MM.1S (cell line): ENCODE measurements around the gene ASB5.

Source experiments
- DNase-seq: peaks from one replicate; pipeline ENCODE4 v3.0.0-alpha.2; 2015
- H2AFZ ChIP-seq: fragments of 300-600 bp; sonication (generic); 2 replicates; pipeline ENCODE4 v1.6.0; 2016; ENCODE audit warnings: antibody characterized with exemption, low read length
- H3F3A ChIP-seq: fragments of 300-600 bp; sonication (generic); 2 replicates; pipeline ENCODE4 v1.6.1; 2016; ENCODE audit warnings: mild to moderate bottlenecking, antibody characterized with exemption, low read length, moderate library complexity, mixed read lengths; ENCODE audit not compliant: insufficient read depth
- H3K27ac ChIP-seq: fragments of 300-600 bp; sonication (generic); 2 replicates; pipeline ENCODE4 v1.5.1; 2016; ENCODE audit warnings: mild to moderate bottlenecking, low read length
- H3K27me3 ChIP-seq: fragments of 300-600 bp; sonication (generic); replicated peaks from 2 replicates; pipeline ENCODE4 v1.6.0; 2016; ENCODE audit warnings: low read length; ENCODE audit not compliant: insufficient read depth
- H3K36me3 ChIP-seq: fragments of 300-600 bp; sonication (generic); replicated peaks from 2 replicates; pipeline ENCODE4 v1.6.1; 2016; ENCODE audit warnings: mild to moderate bottlenecking, low read length, mixed read lengths; ENCODE audit not compliant: insufficient read depth
- H3K4me1 ChIP-seq: fragments of 300-600 bp; sonication (generic); 2 replicates; pipeline ENCODE4 v1.6.1; 2016; ENCODE audit warnings: low read length, mixed read lengths
- H3K4me2 ChIP-seq: fragments of 300-600 bp; sonication (generic); 2 replicates; pipeline ENCODE4 v1.6.0; 2016; ENCODE audit warnings: low read depth, low read length
- H3K4me3 ChIP-seq: fragments of 300-600 bp; sonication (generic); 2 replicates; pipeline ENCODE4 v1.5.1; 2016; ENCODE audit warnings: low read length, mixed read lengths
- H3K79me2 ChIP-seq: fragments of 300-600 bp; sonication (generic); 2 replicates; pipeline ENCODE4 v1.6.1; 2016; ENCODE audit warnings: mixed run types, low read length, mixed read lengths
- H3K9ac ChIP-seq: fragments of 300-600 bp; sonication (generic); 2 replicates; pipeline ENCODE4 v1.6.1; 2016; ENCODE audit warnings: low read length, mixed read lengths
- H3K9me2 ChIP-seq: fragments of 300-600 bp; sonication (generic); replicated peaks from 2 replicates; pipeline ENCODE4 v1.6.1; 2016; ENCODE audit warnings: mild to moderate bottlenecking, low read length, mixed read lengths; ENCODE audit not compliant: insufficient read depth
- H3K9me3 ChIP-seq: fragments of 300-600 bp; sonication (generic); replicated peaks from 2 replicates; pipeline ENCODE4 v1.6.1; 2016; ENCODE audit warnings: mild to moderate bottlenecking, low read length, mixed read lengths; ENCODE audit not compliant: insufficient read depth
- H4K20me1 ChIP-seq: fragments of 300-600 bp; sonication (generic); 2 replicates; pipeline ENCODE4 v1.6.1; 2016; ENCODE audit warnings: mild to moderate bottlenecking, low read length, moderate library complexity, mixed read lengths; ENCODE audit not compliant: insufficient read depth
- CTCF ChIP-seq: fragments of 300-600 bp; sonication (generic); IDR thresholded peaks from 2 replicates; pipeline ENCODE4 v1.5.1; 2016; ENCODE audit warnings: antibody characterized with exemption, low read length, mixed read lengths
- EZH2 ChIP-seq: fragments of 300-600 bp; sonication (generic); optimal IDR thresholded peaks from 2 replicates; pipeline ENCODE3; 2017; ENCODE audit warnings: low read depth, mild to moderate bottlenecking, antibody characterized with exemption, low read length, mixed read lengths
- EZH2phosphoT487 ChIP-seq: fragments of 300-600 bp; sonication (generic); IDR thresholded peaks from 2 replicates; pipeline ENCODE4 v1.6.1; 2018; ENCODE audit warnings: antibody characterized with exemption, low read length

The ASB5 gene

DNA sequence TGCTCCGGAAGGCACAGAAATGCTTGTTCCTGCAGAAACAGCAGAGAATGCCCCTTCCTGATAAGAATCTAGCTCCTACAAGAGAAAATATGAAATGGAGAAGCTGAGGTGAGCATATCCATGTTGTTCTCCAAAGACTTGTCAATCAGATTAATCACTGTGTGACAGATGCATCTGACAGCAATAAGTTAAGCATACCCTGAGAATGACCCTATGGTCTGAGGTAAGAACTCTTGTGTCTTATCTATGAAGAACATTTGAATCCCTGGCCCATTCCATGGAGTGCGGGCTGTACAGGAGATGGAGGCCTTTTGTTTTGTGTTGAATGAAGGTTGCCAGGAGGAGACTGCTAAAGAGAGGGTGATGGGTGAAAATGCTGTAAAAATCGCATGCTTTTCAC is 21.5 kb upstream of the ASB5 start:
- no peaks in the 10 kb centered on the region for H3K9me3 ChIP-seq
- H3K27ac ChIP-seq: no peak overlapping the region
- H3K4me3 ChIP-seq: no peak overlapping the region
- no peak overlapping the region for H3K9ac ChIP-seq
- no peak for DNase-seq
- no peaks in the 10 kb centered on the region for H3K27me3 ChIP-seq
- H3K79me2 ChIP-seq: no peaks in the 10 kb centered on the region
- TF ChIP-seq CTCF: no peak
- TF ChIP-seq EZH2: no peak
- TF ChIP-seq EZH2phosphoT487: no peak
- no peak overlapping the region for H3K4me2 ChIP-seq
- H3F3A ChIP-seq: no peaks in the 10 kb centered on the region
- H3K36me3 ChIP-seq: no peaks in the 10 kb centered on the region
- no peaks in the 10 kb centered on the region for H3K9me2 ChIP-seq
- no peaks in the 10 kb centered on the region for H4K20me1 ChIP-seq
- no peak overlapping the region for H2AFZ ChIP-seq
- no peaks in the 10 kb centered on the region for H3K4me1 ChIP-seq

DNA sequence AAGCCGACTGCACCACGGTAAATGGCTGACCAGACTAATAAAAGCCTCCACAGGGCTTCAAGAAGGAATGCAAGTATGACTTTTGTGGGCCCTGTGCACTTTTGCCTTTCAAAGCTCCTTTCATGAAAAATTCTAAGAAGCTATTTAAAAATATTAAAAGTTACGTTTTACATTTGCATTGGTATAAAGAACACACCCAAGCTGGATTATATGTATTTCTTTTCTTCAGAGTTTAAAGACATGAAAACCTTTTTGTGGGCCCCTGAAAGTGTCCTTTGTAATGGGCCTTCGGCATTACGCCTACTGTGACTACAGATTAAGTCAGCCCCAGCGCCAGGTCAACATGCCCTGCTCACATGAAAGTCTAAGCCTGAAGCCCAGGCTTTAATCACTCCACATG is 20.5 kb upstream of the ASB5 start:
- Histone ChIP-seq H3K4me3 (no peak overlapping the region), H3K4me2 (no peak overlapping the region), H3K9me3 (no peaks in the 10 kb centered on the region), H4K20me1 (no peaks in the 10 kb centered on the region), H3K9me2 (no peaks in the 10 kb centered on the region), H3K4me1 (no peaks in the 10 kb centered on the region), H3K79me2 (no peaks in the 10 kb centered on the region), H3F3A (no peaks in the 10 kb centered on the region), H3K27me3 (no peaks in the 10 kb centered on the region), H3K36me3 (no peaks in the 10 kb centered on the region), H2AFZ (no peak overlapping the region), H3K27ac (no peak overlapping the region), H3K9ac (no peak overlapping the region)
- DNase-seq: no peak
- no peak for TF ChIP-seq EZH2phosphoT487
- TF ChIP-seq EZH2: no peak
- no peak for TF ChIP-seq CTCF

DNA sequence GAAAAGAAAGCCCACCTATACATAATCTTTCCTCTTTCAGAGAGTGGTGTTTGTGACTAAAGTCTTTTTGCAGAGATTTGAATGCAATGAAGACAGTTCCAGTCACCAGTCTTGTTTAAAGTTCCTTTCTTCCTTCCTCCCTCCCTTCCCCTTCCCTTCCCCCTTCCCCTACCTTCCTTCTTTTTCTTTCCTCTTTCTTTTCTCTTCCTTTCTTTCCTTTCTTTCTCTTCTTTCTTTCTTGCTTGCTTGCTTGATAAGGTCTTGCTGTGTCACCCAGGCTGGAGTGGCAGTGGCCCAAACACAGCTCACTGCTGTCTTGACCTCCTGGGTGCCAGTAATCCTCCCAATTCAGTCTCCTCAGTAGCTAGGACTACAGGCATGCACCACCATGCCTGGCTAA is 19.0 kb upstream of the ASB5 start:
- no peaks in the 10 kb centered on the region for H3K9me2 ChIP-seq
- no peaks in the 10 kb centered on the region for H3F3A ChIP-seq
- H3K36me3 ChIP-seq: no peaks in the 10 kb centered on the region
- no peaks in the 10 kb centered on the region for H4K20me1 ChIP-seq
- H2AFZ ChIP-seq: no peak overlapping the region
- no peaks in the 10 kb centered on the region for H3K9me3 ChIP-seq
- H3K4me2 ChIP-seq: no peak overlapping the region
- no peak overlapping the region for H3K27ac ChIP-seq
- TF ChIP-seq EZH2phosphoT487 (no peak), EZH2 (no peak), CTCF (no peak)
- no peaks in the 10 kb centered on the region for H3K79me2 ChIP-seq
- no peaks in the 10 kb centered on the region for H3K4me1 ChIP-seq
- no peaks in the 10 kb centered on the region for H3K27me3 ChIP-seq
- no peak overlapping the region for H3K9ac ChIP-seq
- no peak overlapping the region for H3K4me3 ChIP-seq
- no peak for DNase-seq

GRCh38 chr4:176287546-176287945 is 18.5 kb upstream of the ASB5 start:
- Histone ChIP-seq H3K4me3 (no peak overlapping the region), H3K9ac (no peak overlapping the region), H3F3A (no peaks in the 10 kb centered on the region), H3K36me3 (no peaks in the 10 kb centered on the region), H3K79me2 (no peaks in the 10 kb centered on the region), H3K27ac (no peak overlapping the region), H4K20me1 (no peaks in the 10 kb centered on the region), H3K9me3 (no peaks in the 10 kb centered on the region), H3K9me2 (no peaks in the 10 kb centered on the region), H3K4me2 (no peak overlapping the region), H3K27me3 (no peaks in the 10 kb centered on the region), H3K4me1 (no peaks in the 10 kb centered on the region), H2AFZ (no peak overlapping the region)
- no peak for DNase-seq
- TF ChIP-seq CTCF: no peak
- no peak for TF ChIP-seq EZH2
- TF ChIP-seq EZH2phosphoT487: no peak
